ENCODE measurements around the gene SGMS1.

DNA sequence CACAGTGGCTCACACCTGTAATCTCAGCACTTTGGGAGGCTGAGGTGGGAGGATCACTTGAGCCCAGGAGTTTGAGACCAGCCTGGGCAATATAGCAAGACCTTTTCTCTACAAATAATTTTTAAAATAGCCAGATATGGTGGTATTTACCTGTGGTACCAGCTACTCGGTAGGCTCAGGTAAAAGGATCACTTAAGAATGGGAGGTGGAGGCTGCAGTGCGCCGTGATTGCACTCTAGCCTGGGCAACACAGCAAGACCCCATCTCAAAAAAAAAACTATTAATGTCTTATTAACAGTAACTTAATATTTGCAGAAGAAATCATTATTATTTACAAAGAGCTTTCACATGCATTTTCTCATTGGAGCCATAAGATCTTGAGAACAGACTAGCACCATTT is 103.6 kb downstream of the SGMS1 start:
- TF ChIP-seq, protein P1, sequence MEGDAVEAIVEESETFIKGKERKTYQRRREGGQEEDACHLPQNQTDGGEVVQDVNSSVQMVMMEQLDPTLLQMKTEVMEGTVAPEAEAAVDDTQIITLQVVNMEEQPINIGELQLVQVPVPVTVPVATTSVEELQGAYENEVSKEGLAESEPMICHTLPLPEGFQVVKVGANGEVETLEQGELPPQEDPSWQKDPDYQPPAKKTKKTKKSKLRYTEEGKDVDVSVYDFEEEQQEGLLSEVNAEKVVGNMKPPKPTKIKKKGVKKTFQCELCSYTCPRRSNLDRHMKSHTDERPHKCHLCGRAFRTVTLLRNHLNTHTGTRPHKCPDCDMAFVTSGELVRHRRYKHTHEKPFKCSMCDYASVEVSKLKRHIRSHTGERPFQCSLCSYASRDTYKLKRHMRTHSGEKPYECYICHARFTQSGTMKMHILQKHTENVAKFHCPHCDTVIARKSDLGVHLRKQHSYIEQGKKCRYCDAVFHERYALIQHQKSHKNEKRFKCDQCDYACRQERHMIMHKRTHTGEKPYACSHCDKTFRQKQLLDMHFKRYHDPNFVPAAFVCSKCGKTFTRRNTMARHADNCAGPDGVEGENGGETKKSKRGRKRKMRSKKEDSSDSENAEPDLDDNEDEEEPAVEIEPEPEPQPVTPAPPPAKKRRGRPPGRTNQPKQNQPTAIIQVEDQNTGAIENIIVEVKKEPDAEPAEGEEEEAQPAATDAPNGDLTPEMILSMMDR (IDR thresholded peaks at IDR 0.05) = no peak
- TF ChIP-seq POLR2A (IDR thresholded peaks at IDR 0.05) = no peak
